GM18861 (cell line): ENCODE results near the gene UVRAG.

ENCODE experiments used
- ATAC-seq: cut with Tn5 transposase; IDR thresholded peaks from one replicate; pipeline ENCODE4 v1.9.1; 2021; ENCODE audit not compliant: unreplicated experiment

Gene UVRAG

DNA sequence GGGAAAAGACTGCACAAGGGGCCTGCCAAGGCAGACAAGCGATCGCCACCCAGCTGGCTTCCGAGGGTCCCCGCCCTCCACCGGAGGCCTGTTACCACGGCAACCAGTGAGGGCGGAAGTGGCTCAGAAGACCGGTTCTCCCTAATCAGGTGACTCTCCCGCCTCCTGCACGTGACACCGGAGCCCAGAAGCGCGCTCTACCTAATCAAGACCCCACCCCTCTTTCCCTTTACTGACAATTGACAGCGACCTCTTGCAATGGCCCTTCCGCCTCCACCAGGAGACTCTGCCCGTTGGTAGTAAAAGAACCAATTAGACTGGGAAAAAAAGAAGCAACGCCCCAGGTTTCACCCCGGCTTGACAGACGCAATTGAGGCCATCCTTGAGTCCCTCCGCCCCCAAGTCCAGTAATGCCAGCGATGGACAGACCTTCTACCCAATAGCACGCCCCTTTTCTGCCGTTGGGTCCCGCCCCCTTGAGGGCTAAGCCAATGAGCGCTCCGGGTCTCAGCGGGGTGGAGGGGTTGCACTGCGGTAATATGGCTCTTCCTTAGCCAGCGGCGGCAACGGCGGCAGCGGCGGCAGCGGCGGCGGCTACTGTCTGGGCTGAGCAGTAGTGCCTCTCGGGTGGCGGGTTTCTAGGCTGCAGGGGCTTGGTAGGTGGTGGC is at the start of gene UVRAG:
UVRAG (plus strand) TSS at position 534 of the 668 bp plus-strand sequence. CDS start 198 bp downstream, outside the sequence.
- peak; percentile 61 for ATAC-seq

DNA sequence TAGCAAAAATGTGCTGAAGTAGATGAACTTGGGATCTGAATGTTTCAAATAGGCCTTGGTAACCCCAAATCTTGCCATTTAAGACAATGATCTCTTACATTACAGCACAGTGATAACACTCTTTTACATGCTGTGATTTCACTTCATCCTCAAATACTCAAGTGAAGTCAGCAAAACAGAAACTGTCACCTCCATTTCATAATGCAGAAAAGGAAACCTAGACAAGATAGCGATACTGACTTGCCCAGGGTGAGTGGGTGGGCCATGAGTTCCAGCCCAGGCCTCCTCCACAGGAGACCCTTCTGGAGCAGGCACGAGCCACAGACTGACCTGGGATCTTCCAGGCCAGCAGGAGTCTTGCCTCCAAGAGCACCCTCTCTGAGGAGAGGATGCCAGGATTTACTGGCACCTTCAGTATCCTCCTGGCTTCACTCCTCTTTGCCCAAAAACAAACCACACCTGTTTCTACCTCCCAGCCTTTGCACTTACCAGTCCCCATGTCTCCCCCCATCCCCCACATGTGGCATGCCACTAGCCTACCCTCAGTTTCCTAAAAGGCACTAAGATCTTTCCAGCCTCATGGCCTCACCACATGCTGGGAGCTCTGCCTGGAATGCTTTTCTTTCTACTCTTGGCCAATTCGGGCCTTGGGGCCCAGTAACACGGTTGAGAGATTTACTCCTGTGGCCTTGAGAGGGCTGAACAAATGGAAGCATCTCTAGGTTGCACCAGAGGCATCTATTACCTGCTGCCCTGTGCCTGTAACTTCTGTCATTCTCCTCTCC is 48.4 kb upstream of the UVRAG start:
- no peak for ATAC-seq

DNA sequence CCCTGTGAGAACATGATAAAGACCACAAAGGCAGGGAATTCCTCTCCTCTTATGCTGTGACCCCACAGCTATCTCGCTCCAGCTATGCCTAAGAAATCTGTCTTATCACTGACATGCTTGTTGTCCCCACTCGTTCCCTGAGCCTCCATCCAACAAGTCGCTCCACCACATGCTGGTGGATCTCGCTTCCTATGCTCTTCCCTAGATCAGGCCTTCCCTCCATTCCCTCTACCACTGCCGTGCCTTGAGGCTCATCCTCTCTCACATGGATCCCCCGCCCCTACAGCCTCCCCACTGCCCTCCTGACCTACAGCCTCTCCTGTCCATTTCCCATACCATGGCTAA is 47.8 kb upstream of the UVRAG start:
- no peak for ATAC-seq

DNA sequence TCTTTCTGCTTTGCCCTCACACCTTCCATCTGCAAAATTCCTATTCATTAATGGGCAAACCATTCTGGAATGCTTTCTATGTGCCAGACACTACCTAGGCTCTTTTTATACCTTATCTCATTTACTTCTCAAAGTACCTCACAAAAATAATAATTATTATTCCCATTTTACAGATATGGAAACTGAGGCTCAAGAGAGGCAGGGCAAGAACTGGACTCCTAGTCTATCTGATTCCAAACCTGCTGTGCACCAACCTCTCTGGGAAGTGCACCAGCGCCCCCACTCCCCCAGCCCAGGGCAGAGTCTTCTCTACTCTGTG is 47.3 kb upstream of the UVRAG start:
- no peak for ATAC-seq

DNA sequence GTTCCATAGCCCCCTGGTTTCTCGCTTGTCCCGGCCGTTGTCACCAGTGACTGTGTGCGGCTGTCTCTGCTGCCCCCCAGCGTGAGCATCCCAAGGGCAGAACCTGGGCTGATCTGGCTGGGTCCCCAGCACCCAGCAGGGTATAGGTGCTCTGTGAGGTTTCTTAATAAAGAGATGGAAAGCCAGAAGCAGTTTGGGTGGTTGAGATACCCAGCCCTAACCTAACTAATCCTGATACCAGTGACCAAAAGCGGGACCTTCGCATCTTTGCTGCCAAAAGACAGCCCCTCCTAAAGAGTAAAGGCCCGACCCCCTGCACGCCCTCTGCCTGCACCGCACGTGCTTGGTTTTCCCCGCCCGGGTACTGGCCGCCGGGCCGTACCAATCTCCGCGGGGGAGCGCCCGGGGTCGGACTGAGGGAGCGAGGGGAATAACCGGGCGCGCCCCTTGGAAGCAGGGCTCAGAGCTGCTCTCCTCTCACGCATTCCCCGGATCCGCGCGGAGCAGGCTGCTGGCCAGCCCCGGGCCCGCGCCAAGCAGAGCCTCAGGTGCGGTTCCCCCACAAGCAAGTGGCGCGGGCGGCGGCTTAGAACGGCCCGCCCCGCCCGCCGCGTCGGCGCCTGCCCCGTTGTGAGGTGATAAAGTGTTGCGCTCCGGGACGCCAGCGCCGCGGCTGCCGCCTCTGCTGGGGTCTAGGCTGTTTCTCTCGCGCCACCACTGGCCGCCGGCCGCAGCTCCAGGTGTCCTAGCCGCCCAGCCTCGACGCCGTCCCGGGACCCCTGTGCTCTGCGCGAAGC is 46.7 kb upstream of the UVRAG start, which contains the start of gene DGAT2:
DGAT2 (plus strand) TSS at position 667 of the 797 bp plus-strand sequence. CDS start 214 bp downstream, outside the sequence.
- peak; percentile 51 for ATAC-seq

DNA sequence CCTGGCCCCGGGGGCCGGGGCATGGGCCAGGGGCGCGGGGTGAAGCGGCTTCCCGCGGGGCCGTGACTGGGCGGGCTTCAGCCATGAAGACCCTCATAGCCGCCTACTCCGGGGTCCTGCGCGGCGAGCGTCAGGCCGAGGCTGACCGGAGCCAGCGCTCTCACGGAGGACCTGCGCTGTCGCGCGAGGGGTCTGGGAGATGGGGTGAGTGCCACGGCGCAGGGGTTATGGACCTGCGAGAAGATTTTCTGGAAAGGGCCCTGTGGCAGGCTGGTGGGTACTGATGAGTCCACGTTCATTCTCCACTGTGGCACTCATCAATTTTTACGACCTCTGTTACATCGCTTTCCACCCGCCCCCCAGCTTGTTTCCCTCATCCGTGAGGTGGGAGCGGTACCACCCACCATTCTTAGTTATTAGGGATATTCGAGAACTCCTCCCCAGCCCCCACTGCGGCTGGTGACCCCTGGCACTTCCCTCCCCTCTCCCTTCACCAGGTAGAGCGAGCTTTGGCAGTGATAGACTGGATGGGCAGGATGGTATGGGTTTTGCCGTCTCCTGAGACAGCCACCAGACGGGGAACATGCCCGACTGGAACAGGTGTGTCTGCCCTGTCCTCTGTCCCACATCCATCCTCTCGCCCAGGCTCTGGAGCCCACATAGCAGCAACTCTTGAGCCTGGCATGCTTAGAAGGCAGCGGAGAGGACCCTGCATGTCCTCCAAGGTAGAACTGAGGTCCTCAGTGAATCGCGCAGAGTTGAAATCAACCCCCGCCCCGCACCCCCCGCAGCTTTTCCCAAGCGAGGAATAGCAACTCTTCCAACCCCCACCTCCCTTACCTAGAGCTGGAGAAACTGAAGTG is 45.9 kb upstream of the UVRAG start:
- no peak for ATAC-seq

DNA sequence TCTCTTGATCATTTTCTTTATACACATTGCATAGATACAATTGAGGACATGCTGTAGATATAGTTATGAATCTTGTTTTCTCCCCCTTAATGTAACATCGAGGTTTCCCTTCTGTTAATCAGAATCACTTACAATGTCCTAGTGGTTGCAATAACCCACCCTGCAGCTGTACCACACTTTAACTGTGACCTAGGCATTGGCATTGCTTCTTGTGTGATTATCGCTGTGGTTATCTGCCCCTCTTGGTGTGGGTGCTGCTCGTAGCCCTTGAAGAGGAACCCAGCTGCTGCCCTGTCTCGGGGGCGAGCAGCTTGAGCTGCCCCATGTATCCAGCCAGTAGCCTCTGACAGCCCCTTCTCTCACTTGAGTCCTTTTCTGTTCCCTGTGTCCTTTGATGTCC is 44.9 kb upstream of the UVRAG start:
- no peak for ATAC-seq

DNA sequence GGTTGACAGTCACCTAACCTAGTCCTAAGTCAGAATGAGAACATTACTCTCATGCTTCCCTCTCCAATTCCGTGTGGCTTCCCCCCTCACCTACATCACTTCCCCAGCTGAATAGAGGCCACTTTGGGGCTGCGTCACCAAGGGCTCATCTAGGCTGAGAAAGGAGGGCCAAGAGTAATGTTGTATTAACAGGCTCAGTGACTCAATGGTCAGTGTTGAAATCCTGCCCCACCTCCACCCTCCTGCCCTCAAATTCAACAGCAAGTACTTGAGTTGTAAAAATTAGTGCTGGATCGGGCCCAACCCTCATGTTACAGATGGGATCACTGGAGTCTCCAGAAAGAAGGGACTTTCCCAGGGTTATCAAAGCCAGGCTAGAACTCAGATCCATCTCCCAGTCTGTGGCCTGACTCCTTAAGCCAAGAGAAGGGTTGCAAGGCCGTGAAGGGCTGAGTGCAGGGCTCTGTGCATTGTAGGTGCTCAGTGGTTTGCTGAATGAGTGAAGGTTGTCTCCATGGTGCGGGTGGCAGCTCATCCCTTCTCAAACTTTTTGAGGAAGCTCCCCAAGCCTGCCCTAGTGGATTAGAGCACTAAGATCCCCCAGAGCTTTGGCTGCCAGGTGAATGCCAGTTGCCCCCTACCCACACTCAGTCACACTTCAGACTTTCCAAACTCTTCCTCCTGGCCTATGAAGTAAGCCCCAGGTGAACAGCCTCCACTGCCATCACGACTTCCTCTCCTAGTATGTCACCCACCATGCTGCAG is 43.2 kb upstream of the UVRAG start:
- ATAC-seq: no peak

DNA sequence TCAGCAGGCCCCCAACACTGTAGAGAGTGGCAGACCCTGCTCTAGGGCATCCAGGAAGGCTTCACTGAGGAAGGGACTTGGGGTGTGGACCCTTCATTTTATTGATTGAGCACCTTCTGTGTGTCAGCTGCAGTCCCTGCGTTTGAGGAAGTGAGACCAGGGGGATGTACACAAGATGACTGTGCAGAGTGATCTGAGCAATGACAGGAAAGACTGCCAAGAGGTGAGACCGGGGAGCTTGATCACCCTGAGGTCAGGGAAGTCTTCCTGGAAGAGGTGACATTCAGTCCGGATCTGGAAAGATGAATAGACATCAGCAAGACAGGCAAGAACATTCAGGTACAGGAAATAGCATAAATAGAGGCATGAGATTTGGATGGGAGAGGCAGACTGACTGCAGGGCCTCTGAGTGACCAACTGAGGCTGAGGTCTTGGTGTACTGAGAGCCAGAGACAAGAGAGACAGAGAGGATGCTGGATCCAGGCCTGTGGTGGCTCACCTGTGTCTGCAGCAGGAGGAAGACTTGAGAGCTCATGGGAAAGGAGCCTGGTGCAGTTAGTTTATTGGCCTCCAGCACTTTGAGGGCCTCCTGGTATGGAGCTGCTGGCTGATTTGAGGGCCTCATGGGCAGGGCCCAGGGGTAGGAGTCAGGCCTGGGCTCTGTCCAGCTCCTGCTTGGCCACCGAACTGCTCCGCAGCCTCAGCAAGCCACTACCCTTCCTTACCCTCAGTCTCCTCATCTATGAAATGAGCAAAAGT is 41.2 kb upstream of the UVRAG start:
- ATAC-seq: peak; percentile 78

DNA sequence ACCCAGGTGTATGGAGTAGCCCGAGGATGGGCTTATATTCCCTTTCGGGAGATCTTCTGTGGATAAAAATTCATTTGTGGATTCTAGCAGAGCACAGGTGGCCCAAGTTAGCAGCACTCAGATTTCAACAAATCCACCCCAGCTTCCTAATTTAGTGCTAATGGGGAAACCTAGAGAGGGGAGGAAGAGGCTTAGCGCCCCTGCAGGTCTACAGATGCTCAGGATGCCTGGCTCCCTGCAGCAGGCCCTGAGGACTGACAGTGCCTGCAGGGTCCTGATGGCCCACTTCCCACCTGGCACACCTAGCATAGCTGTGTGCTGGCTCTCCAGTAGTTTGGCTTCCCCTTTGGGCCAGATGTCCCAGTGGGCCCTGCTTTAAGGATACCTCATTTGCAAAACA is 40.0 kb upstream of the UVRAG start:
- ATAC-seq: no peak

DNA sequence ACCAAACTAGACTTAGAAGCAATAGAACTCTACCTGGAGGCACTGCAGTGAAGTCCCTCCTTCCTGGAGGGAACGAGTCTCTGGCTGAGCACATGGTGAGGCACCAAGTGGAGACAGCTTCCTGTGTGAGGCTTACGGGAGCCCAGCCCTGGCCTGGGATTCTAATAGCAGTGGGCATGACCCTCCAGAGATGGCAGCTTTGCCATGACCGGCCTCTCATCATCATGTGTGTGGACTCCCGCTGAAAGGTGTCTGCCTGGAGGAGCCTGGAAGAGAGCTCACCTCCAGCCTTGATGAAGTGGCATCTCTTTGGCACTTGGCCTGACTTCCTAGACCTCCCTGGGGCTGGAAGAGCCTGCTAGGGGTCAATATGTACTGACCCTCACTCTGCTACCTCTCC is 38.5 kb upstream of the UVRAG start:
- no peak for ATAC-seq

DNA sequence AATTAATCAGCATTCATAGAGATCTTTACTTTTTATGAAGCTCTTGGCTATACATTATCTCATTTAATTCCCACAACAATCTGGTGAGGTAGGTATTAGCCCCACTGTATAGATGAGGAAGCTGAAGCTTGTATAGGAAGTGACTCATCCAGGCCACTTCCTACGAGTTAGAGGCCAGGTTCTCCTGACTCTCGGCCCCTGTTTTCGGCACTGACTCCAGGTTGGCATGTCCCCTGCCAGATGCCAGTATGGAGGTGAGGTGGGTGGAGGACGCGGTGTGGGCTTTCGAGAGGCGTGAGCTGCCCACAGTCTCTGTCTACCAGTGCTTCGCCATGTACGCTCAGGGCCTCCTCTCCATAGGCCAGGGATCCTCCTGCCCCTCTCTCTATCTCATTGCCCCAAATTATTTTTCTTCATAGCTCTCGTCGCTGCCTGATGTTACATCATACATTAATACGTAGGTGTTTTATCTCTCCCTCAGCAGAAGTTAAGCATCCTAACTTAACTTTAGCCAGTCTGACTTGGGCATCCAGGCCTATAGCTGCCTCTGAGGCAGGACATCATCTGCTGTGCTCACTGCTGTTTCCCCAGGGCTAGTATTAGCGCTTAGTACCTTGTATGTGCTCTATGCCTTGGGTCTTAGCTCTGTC is 37.4 kb upstream of the UVRAG start:
- no peak for ATAC-seq

DNA sequence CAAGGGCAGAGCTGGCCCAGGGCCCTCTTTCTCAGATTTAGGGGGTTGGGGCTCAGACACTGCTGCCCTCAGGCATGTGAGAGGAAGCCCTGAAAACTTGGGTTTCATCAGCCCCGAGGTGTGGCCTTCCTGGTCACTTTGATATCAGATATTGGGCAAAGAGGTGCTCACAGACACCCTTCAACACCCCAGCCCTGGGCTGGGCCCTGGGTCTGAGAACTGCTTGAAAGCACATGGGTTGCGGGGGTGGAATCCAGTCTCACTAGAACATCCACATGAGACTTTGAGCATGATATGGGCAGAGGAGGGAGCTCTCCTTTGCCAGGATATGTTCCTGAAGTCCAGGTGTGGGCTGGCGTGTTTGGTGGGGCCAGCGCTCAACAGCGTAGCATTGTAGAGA is 36.0 kb upstream of the UVRAG start:
- ATAC-seq: no peak

DNA sequence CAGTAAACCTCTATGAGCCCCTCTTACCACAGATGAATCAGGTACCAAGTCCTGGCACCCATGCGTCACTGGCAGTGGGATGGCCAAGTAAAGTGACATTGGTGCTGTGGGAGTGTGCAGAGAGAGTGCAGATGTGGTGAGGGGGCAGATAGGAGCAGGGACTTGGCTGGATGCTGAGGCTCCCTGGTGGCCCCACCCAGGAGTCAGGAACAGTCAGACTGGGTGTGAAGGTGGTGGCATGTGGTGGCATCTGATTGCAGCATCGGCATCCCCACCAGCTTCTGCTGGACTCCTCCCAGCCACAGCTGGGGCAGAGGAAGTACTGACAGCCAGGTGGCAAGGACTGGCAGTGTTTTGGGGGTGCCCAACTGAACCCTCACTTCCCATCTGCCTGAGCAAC is 35.0 kb upstream of the UVRAG start:
- no peak for ATAC-seq

DNA sequence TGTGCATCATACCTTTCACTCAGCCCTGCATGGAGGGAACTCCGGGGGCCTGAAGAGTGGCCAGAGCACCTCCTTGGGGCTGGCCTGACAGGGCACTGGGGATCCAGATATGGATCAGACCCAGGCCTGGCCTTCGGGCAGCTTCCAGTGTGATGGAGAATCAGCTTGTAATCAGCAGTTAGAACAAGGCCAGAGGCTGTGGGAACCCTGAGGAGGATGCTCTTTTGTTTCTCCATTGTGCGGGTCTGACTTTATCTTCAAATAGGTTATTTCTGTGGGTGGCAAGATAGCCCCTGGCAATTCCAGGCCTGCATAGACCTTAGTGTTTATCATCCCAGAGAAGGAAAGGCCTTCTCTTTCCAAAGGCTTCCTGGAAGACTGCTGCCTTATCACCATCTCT is 34.1 kb upstream of the UVRAG start:
- no peak for ATAC-seq

DNA sequence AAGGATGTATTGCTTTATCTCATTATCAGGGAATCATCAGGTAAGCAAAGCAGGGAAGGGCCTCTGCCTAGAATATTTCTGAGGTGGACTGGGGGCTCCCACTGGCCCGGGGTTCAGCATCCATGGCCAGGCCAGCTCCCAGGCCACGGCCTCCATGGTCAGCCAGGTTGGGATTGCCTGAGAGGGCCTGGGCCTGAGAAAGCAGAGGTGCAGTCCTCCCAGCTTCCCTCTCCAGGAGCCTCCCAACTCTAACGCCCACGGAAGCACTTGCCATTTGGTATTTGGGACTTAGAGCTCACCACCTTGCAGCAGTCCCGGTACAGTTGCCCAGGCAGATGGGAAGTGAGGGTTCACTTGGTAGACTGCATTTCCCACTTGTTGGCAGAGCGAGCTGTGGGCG is 33.7 kb upstream of the UVRAG start:
- ATAC-seq: no peak

DNA sequence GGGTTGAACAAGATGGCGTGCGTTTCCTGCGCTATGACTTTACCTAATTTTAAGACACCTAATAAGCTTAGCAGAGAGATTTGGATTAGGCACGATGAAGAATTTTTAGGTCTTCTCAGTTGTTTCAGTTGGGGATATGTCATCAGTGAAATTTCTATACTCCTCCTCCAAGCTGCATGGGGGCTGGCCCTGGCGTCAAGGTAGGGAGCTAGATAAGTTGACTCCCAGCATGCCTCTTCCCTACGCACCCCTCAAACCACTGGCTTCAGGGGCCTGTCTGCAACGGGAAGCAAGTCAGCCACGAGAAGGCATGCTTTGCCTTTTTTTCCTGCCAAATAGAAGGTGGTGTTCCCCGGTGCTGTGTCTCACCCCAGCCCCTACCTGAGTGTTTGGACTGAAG is 33.2 kb upstream of the UVRAG start:
- no peak for ATAC-seq

DNA sequence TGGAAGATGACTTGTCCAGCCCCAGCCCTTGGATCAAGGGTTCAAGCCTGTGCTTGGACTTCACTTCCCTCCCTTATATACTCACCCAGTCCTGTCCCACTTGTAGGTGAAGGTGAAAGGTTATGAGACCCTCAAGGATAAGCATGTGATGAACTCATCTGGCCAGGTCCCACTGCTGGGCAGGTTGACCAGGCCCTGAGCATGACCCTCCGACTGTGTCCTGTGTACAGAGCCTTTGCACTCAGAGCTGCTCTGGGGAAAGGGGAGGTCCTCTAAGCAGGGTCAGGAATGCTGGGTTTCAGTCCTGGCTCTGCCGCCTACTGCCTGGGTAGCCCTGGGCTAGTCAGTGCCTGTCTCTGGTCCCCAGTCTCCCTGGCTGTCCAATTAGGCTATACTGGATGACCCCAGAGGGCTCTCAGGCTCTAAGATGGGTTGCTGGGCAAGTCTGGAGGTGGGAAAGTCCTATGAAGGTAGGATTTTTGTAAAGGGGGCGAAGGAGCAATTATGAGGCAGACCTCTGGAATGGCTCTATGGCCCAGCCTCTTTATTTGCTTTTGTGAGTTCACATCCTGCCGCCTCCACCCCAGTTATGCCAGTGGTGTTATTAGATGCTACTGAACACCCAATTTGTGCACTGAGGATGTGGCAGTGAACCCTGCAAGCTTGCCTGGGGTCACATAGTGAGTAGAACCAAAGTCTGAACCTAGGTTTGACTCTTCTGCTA is 32.3 kb upstream of the UVRAG start:
- no peak for ATAC-seq
